Right cardiac atrium (tissue), 5 donors: ENCODE results near the gene TAL1. TPM values are rescaled to one million over a fixed set of nuclear protein-coding genes. Genes with fewer than 3 reads are reported as not detected.
A peak's percentile ranks its signal among the peaks of the same experiment; 100 is the strongest.

ENCODE experiments used
- ATAC-seq, 2 donors: fragments of 200-7000 bp; cut with Tn5 transposase; one replicate each; pipeline versions ENCODE4 v1.8.0 to v1.9.1; 2020; ENCODE audit warnings: moderate library complexity in 2 of 2, mild to moderate bottlenecking in 1 of 2
- DNase-seq, 3 donors: peaks; one replicate each; pipeline ENCODE4 v3.0.0-alpha.2; 2020
- H3K27ac ChIP-seq: one replicate; pipeline ENCODE4 v1.5.1; 2013; ENCODE audit warnings: mild to moderate bottlenecking, low read length, control low read depth, moderate library complexity
- H3K27me3 ChIP-seq: one replicate; pipeline ENCODE4 v1.6.1; 2013; ENCODE audit not compliant: control insufficient read depth, insufficient read depth
- H3K4me1 ChIP-seq: one replicate; pipeline ENCODE4 v1.6.1; 2013; ENCODE audit warnings: low read length; ENCODE audit not compliant: control insufficient read depth, insufficient read depth
- H3K4me3 ChIP-seq: one replicate; pipeline ENCODE4 v1.5.1; 2013; ENCODE audit warnings: low read length, control low read depth
- H3K9me3 ChIP-seq: one replicate; pipeline ENCODE4 v1.6.1; 2013; ENCODE audit warnings: low read length; ENCODE audit not compliant: control insufficient read depth
- WGBS: extraction: QIAGEN DNeasy Blood & Tissue Kit; methylation state at CpG from one replicate; pipeline ENCODE4 v1.1.7; 2013; 5-methylcytosine and 5-hydroxymethylcytosine counted together
- intact Hi-C, 4 donors: fragments of 100-400 bp; cut with DNase I; formaldehyde crosslinking; loops; one replicate each; pipeline versions ENCODE4 v1.11.0 to v1.14.0; 2022 to 2023
- polyA plus RNA-seq: library from polyadenylated mRNA; stranded (reverse); fragments of 200-250 nt; gene quantifications from one replicate; pipeline ENCODE4 v1.2.3, GENCODE V29; 2013
- total RNA-seq, 4 donors: library from RNA; stranded (reverse); fragmentation: NEBNext Ultra II Directional; extraction: Animal tissue kit (Norgen Biotek cat#: 25700); gene quantifications; one replicate each; pipeline ENCODE4 v1.2.1, GENCODE V29; 2021
- donor health status: healthy with polysubstance abuse.
- donor health status: DM: no; HTN: yes; CAD: no.
- donor health status: DM: no; HTN: no; CAD: no.
- donor health status: DM: no; HTN: yes; CAD: no; lungs with severe emphysema.
- donor health status: DM: yes; HTN: yes; CAD: no.

TAL1 gene
- total and polyA plus RNA-seq, 5 donors, result 3.3 to 3.9 (median 3.9) TPM

DNA sequence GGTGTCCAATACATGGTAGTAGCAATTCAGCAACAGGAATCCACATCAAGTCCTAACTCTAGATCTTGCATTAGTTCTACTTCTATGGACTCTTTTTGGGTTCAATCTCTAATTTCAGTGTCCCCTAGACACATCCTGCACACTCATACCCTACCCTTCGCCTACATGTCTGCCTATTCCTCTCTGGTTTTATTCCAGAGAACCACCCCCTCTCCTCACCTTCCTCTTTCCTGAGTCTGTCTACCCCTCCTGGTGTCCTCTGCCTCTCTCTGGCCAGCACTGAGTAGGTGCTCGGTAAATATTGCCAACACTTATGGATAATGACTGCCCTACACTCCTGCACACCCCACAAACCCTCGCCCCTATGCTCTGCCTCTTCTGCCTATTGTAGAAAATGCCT, 9.5 kb downstream of the TAL1 start:
- ATAC-seq (no peak), DNase-seq (no peak)
- Histone ChIP-seq H3K27ac (no peak overlapping the region), H3K4me3 (no peak overlapping the region), H3K9me3 (no peaks in the 10 kb centered on the region), H3K27me3 (no peaks in the 10 kb centered on the region), H3K4me1 (peaks cover 2% of the 10 kb centered on the region)
- intact Hi-C loops, result no loop called here
- 84% methylated on average over 3 of the region's 3 CpGs for WGBS

- no peaks in the 10 kb centered on the region for H3K9me3 ChIP-seq
- no peaks in the 10 kb centered on the region for H3K27me3 ChIP-seq
- no peak overlapping the region for H3K4me3 ChIP-seq
- no peaks in the 10 kb centered on the region for H3K4me1 ChIP-seq
- no peak for DNase-seq
- ATAC-seq, result no peak
- WGBS, result 91% methylated on average over 29 of the region's 29 CpGs
- intact Hi-C loops, result no loop called here
- no peak overlapping the region for H3K27ac ChIP-seq
Observed at GRCh38 chr1:47219590-47220220, 12.3 kb downstream of the TAL1 start.

GRCh38 chr1:47219001-47219400, 13.0 kb downstream of the TAL1 start:
- H3K4me3 ChIP-seq, result no peak overlapping the region
- DNase-seq (no peak), ATAC-seq (no peak)
- no peaks in the 10 kb centered on the region for H3K4me1 ChIP-seq
- H3K27me3 ChIP-seq, result no peaks in the 10 kb centered on the region
- no peaks in the 10 kb centered on the region for H3K9me3 ChIP-seq
- no peak overlapping the region for H3K27ac ChIP-seq
- intact Hi-C loops, result no loop called here
- WGBS, result 88% methylated on average over 4 of the region's 4 CpGs

DNA sequence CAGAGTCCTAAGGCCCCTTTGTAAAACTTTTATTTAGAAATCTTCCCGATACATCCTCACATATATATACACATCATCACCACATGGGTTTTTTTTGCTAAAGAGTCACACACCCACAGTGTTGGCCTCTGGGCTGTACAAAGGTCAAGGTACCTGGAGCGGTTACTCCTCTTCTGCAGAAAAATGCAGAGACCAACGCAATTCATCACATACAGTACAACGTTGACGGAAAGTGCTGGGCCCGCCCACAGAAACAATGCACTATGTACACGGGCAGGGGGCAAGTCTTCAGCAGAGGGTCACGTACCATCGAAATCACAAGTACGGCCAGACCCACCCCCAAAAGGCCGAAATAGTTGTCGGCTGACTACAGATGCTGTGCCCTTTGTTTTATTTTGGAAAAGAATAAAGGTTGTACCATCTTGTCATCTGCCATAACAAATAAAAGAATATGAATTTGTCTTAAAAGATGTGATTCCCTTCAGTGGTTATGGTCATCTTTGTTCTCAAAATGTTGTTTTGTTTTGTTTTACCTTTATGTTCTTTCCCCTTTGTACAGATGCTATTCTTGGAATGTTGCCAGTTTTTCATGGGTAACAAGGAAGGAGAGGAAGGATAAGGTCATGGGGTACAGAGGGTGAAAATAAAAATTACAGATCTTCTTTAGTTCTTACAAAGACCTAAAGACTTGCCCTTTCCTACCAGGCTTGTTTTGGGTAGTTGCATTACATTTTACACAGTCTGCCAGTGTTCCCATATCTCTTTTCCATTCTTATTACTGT, 15.6 kb downstream of the TAL1 start:
- intact Hi-C loops, result no loop called here
- H3K27ac ChIP-seq, result no peak overlapping the region
- 85% methylated on average over 12 of the region's 12 CpGs for WGBS
- H3K27me3 ChIP-seq, result no peaks in the 10 kb centered on the region
- no peak for ATAC-seq
- H3K4me1 ChIP-seq, result peaks cover 5% of the 10 kb centered on the region
- no peaks in the 10 kb centered on the region for H3K9me3 ChIP-seq
- no peak overlapping the region for H3K4me3 ChIP-seq
- no peak for DNase-seq

DNA sequence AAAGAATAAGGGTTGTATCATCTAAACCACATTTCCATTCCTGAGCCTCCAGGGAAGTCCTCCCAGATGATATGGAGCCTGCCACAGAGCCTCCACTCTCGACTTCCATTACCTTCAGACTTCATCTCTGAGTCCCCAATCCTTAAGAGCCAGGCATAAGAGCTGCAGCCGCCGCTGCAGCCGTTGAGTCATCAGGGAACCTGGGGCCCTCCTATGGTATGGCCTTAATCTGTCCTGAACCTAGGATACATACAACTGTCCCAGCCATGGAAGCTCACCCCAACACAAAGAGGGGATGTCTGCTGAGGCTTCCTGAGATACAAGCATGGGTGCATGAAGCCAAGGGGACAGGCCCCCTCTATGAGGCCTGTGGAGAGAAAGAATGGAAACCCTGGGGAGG, 16.3 kb downstream of the TAL1 start:
- Histone ChIP-seq H3K4me3 (no peak overlapping the region), H3K27me3 (no peaks in the 10 kb centered on the region), H3K9me3 (no peaks in the 10 kb centered on the region), H3K4me1 (peaks cover 5% of the 10 kb centered on the region), H3K27ac (no peak overlapping the region)
- no peak for ATAC-seq
- no peak for DNase-seq
- intact Hi-C loops, result no loop called here
- 92% methylated on average over 4 of the region's 4 CpGs for WGBS

DNA sequence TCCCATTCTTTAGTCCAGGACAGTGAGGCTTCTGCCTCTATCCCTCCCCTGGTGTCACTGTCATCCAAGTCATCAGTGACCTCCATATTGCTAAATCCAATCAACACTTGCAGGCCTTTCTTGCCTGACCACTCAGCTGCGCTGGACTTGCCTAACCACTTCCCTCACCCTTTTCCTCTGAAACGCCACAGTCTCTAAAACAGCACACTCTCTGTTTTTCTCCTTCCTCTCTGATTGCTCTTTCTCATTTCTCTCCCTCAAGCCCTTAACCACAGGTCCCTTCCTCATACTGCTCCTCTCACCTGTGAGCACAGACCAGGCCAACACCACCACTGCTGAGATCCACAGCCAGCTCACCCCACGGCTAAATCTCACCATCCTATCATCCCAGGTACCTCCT, 17.5 kb downstream of the TAL1 start:
- Histone ChIP-seq H3K9me3 (no peaks in the 10 kb centered on the region), H3K4me3 (no peak overlapping the region), H3K27me3 (no peaks in the 10 kb centered on the region), H3K4me1 (peaks cover 5% of the 10 kb centered on the region), H3K27ac (no peak overlapping the region)
- intact Hi-C loops, result no loop called here
- ATAC-seq, result no peak
- DNase-seq, result no peak
- 75% methylated on average over 3 of the region's 3 CpGs for whole genome bisulfite sequencing

- Histone ChIP-seq H3K27me3 (no peaks in the 10 kb centered on the region), H3K9me3 (no peaks in the 10 kb centered on the region), H3K27ac (no peak overlapping the region), H3K4me3 (no peak overlapping the region), H3K4me1 (peaks cover 5% of the 10 kb centered on the region)
- WGBS, result 66% methylated on average over 11 of the region's 11 CpGs
- peak in 1 of 3 donors; percentile 11 for DNase-seq
- peak in 1 of 2 donors; percentile 17 for ATAC-seq
- intact Hi-C loops, result no loop called here
Observed at GRCh38 chr1:47213230-47213963, 18.6 kb downstream of the TAL1 start.

DNA sequence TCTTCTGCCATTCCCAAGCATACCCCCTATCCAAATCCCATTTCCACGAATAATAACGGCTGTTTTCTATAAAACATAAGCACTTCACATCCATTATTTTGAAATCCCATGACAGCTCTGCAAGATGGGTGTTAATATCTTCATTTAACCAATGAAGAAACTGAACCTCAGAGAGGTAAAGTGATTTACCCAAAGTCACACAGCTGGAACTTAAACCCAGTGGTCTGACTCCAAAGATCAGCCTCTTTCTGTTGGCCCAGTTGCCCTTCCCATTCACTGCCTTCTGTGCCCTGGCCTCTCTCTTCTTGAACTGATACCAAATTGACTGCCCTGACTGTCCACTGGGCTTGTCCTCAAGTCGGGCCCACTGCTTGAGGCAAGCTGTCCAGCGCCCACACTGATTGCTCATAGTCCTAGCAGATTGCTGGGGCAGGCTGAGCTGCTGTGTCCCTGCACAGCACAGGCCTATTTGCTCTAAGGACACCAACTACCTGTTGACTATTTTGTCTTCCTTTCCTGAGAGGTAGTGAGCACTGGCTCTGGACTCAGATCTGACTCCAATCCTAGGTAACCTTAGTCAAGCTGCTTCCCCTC, 19.3 kb downstream of the TAL1 start:
- Histone ChIP-seq H3K27ac (no peak overlapping the region), H3K4me1 (peaks cover 5% of the 10 kb centered on the region), H3K27me3 (no peaks in the 10 kb centered on the region), H3K4me3 (no peak overlapping the region), H3K9me3 (no peaks in the 10 kb centered on the region)
- intact Hi-C loops, result no loop called here
- no peak for ATAC-seq
- WGBS, result 86% methylated on average over 4 of the region's 4 CpGs
- no peak for DNase-seq

DNA sequence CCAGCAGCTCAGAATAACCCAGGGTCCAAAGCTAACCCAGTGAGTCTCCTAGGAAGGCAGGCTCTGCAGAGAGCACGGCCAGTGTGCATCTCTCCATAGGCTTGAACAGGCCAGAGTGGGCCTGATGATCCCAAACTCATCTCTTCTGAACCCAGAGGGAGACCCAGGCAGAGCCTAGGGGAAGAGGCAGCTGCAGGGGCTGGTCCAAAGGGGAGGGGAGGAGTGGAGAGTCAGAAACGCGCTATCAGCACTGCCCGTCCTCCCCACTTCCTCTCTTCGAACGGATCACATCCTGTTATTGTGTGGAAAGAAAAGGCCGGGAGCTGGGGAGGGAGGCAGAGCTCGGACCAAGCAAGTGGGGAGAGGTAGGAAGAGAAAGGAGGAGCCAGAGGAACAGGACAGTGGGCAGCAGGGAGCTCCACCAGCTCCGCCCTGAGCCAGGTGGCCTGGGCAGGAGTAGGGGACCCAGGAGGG, 20.2 kb downstream of the TAL1 start:
- Histone ChIP-seq H3K9me3 (no peaks in the 10 kb centered on the region), H3K27ac (peak overlapping the region; percentile 29), H3K4me3 (no peak overlapping the region), H3K4me1 (peaks cover 5% of the 10 kb centered on the region), H3K27me3 (no peaks in the 10 kb centered on the region)
- DNase-seq (peak; percentile 64 to 81 (median 76)), ATAC-seq (peak; percentile 90 to 94)
- WGBS, result 36% methylated on average over 9 of the region's 9 CpGs
- intact Hi-C loops, result no loop called here

DNA sequence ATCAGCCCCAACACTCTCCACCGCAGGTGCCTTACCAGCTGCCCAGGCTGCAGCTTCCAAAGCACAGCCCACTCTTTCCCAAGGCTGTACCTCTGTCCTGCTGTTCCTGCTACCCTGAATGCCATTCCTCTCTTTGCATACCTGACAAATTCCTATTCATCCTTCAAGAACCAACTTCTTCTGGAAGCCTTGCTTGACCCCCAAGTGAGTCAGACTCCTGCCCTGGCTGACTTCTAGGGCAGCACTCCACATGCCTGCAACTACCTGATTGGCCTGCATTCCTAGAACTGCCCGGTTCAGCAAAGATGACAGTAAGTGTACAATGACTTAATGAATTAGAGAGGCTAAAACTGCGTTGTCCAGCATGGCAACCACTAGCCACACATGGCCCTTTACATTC, 21.4 kb downstream of the TAL1 start:
- DNase-seq, result no peak
- intact Hi-C loops, result no loop called here
- Histone ChIP-seq H3K9me3 (no peaks in the 10 kb centered on the region), H3K27me3 (no peaks in the 10 kb centered on the region), H3K4me3 (no peak overlapping the region), H3K4me1 (peaks cover 5% of the 10 kb centered on the region), H3K27ac (no peak overlapping the region)
- 84% methylated on average over 3 of the region's 3 CpGs for WGBS
- ATAC-seq, result no peak
